GM19035 (cell line): ENCODE results near the gene DOCK4.

Experiments used
- ATAC-seq: cut with Tn5 transposase; IDR thresholded peaks from one replicate; pipeline ENCODE4 v1.9.1; 2021; ENCODE audit not compliant: unreplicated experiment

DOCK4 gene

GRCh38 chr7:112081778-112082177, 124.4 kb downstream of the DOCK4 start:
- no peak for ATAC-seq

- peak; percentile 34 for ATAC-seq
Measured at GRCh38 chr7:112080978-112081377, 125.2 kb downstream of the DOCK4 start.

GRCh38 chr7:112080441-112080840, 125.8 kb downstream of the DOCK4 start:
- ATAC-seq: peak; percentile 92

- no peak for ATAC-seq
Measured at GRCh38 chr7:112079673-112080072, 126.5 kb downstream of the DOCK4 start.

- ATAC-seq: no peak
Measured at GRCh38 chr7:112079122-112079521, 127.1 kb downstream of the DOCK4 start.

- no peak for ATAC-seq
Measured at GRCh38 chr7:112076324-112076723, 129.9 kb downstream of the DOCK4 start.

- ATAC-seq: no peak
Measured at GRCh38 chr7:112074464-112074863, 131.7 kb downstream of the DOCK4 start.

- no peak for ATAC-seq
Measured at GRCh38 chr7:112073530-112073929, 132.7 kb downstream of the DOCK4 start.

- ATAC-seq: no peak
Measured at GRCh38 chr7:112072541-112073245, 133.5 kb downstream of the DOCK4 start.

GRCh38 chr7:112071856-112072255, 134.3 kb downstream of the DOCK4 start:
- ATAC-seq: no peak

- no peak for ATAC-seq
Measured at GRCh38 chr7:112070674-112071256, 135.4 kb downstream of the DOCK4 start.

GRCh38 chr7:112069879-112070321, 136.3 kb downstream of the DOCK4 start:
- ATAC-seq: no peak

- ATAC-seq: no peak
Measured at GRCh38 chr7:112068967-112069366, 137.2 kb downstream of the DOCK4 start.

GRCh38 chr7:112067632-112068540, 138.3 kb downstream of the DOCK4 start:
- no peak for ATAC-seq

GRCh38 chr7:112067200-112067599, 139.0 kb downstream of the DOCK4 start:
- ATAC-seq: no peak

- no peak for ATAC-seq
Measured at GRCh38 chr7:112065758-112066157, 140.4 kb downstream of the DOCK4 start.

- no peak for ATAC-seq
Measured at GRCh38 chr7:112064627-112065385, 141.4 kb downstream of the DOCK4 start.

GRCh38 chr7:112063974-112064373, 142.2 kb downstream of the DOCK4 start:
- ATAC-seq: no peak

GRCh38 chr7:112061051-112061450, 145.1 kb downstream of the DOCK4 start:
- ATAC-seq: no peak

GRCh38 chr7:112060625-112061024, 145.6 kb downstream of the DOCK4 start:
- no peak for ATAC-seq

GRCh38 chr7:112059675-112060074, 146.5 kb downstream of the DOCK4 start:
- ATAC-seq: no peak
